GM19397 (cell line): Measurements from ENCODE around the gene NKX6-1.

Source experiments
- ATAC-seq: cut with Tn5 transposase; IDR thresholded peaks from one replicate; pipeline ENCODE4 v1.9.1; 2021; ENCODE audit warnings: mild to moderate bottlenecking, moderate library complexity; ENCODE audit not compliant: unreplicated experiment

NKX6-1 gene

DNA sequence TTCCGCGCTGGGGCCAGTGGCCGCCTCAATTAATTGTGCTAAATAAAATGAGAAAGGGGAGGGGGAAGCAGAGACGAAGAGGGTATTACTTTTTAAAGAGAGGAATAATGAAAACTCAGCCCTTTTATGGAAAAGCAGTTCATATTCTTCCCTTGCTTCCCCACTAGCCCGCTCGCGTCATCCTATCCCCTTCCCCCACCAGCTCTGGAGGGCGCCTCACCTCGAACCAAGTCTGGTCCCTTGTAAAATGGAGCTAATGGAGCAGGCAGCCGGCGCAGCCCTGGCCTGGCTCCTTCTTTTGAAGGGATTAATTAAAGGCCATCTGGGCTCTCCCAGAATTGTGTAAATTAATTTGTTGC is 511 bp upstream of the NKX6-1 start:
- no peak for ATAC-seq

DNA sequence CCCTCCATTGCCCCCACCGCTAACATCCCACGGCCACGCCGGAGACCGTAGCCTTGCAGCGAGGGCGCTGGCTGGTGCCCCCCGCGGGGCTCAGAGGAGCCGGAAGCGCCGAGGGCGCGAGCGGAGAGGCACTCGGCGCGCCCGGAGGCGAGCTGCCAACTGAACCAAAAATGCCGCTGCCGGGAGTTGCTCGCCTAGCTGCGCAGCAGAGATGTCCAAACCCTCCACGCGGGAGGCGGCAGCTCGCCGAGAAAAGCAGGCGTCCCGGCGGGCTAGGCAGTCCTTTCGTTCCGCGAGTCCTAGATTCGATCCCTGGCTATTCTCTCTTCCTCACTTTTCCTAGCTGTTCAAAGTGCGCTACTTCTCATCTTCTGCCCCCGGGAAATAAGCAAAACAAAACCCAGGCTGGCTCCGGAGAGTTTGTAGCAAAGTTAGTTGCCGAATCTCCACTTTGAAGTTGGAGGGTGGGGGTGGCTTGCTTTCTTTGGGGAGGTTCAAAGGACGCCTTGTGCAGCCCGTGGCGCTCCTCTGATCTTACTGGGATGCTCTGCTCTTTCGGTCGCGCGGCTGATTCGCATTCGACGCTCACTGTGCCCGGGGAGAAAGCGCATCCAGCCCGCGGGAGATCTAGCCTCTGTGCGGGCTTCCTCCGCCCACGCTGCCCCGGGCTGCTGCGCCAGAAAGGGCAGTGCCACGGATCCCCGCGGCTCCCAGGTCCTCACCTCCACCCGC is 723 bp downstream of the NKX6-1 start:
- ATAC-seq, result no peak

DNA sequence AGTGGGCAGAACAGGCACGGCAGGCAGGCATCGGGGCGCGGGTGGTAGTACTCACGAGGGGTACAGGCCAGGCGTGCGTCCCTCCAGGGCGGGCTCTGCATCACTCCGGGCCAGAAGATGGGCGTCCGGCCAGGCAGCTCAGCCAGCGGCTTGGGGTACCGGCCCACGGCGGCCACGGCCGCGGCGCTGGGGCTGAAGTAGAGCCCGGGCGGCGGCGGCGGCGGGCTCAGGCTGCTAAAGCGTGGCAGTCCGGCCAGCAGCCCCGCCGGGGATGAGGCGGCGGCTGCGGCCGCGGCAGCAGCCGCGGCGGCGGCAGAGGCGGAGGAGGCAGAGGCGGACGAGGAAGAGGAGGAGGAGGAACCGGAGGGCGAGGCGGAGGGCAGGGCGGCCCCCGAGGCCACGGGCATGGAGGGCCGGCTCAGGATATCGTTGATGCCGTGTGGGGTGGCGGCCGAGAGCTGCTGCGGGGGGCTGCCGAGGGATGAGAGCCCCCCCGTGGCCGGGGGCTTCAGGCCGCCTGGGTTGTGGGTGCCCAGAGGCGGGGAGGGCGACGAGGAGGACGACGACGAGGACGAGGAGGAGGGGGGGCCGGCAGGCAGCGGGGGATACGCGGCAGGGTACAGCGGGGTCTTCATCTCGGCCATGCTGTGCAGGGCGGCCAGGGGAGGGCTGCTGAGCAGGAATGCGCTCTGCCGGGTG is 1.4 kb downstream of the NKX6-1 start:
- no peak for ATAC-seq

DNA sequence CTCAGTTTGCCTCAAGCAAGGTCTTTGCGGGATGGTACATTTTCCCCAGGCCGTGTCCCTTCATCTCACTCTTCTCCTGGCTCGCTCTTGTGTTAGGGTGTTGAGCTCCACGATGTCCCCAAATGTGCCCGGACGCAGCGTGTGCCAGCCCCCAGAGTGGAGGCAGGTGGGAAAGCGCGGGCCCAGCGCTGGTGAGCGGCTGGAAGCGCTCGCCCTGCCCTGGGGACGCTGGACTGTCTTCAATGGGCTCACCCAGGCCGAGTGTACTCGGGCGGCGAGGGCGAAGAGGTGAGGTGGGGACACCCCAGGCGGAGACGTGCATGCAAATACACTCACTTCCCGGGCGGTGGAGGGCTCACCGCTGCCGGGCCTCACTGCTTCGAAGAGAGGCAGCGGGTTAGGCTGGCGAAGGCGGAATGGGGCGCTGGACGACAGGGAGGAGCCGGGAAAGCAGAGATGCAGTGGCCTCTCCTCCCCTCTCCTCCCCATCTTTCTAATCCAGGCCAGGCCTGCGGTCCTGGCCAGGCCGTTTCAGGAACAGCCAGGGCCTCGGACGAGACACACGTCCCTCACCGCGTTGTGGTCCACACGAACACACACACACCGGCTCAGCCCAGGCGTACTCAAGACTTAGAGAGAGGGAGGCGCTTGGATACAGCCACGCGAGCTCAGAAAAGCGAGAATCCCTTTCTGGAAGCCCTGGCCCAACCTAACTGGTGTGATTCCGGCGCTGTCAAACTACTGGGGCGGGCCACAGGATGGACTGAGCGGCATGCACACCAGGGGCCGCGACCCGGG is 2.2 kb downstream of the NKX6-1 start:
- ATAC-seq, result no peak

DNA sequence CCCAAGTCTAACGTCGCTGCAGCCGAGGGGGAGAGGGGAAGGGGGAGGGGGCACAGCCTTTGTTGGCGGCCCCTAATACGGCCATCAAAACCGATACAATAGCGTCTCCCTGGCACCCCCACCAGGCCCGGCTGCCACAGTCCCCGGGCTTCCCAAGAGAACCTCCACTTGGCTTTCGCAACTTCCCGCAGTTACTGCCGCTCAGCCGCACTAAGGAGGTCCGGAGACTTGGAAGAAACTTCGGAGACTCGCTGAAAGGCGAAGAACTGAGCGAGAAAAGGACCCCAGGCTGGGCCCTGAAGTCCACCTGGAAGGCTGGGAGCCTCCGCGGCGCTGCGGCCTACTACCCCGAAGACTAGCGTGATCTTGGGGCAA is 2.8 kb downstream of the NKX6-1 start:
- no peak for ATAC-seq

DNA sequence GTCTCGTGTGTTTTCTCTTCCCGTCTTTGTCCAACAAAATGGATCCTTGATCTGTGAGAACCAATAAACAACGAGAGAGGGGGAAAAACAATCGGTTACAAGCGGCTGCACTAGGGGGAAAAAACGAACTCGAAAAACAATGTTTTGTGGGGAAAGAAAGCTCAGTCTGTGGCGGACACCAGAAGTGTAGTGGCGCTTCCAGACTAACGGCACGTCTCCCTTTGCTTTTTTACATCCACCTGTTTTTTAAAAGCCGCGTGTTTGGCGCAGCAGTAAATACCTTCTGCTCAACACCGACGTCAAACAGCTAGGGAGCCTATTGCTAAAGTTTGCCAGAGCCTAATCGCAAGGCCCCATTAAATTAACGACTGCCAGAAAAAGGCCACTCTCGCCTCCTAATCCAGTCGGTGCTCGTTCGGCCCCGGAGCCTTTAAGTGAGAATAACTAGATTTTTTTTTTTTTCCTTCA is 3.3 kb downstream of the NKX6-1 start:
- no peak for ATAC-seq

DNA sequence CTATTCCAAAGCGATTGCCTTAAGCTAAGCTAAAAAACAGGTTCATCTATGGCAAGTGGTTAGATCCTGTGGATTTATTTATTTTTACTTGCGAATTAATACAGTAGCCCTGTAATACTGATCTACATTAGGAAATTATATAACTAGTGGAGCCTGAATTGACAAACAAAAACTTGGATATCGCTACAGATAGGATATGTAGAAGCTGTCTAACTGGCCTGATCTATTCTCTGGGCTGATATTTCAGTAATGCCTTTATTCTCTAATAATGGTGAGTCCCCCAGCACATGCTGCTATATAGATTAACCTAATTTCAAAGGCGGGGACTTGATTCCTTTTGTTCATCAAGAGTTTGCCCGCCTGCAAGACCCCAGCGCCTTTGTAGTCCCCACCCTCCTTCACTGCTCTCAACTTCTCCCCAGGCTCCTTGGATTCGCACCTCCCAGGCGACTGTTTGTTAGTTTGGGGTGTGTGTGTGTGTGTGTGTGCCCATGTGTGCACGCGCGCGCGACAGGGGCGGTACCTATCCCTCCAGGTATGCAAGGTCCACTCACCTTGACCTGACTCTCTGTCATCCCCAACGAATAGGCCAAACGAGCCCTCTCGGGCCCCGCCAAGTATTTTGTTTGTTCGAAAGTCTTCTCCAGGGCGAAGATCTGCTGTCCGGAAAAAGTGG is 3.8 kb downstream of the NKX6-1 start:
- ATAC-seq, result no peak

DNA sequence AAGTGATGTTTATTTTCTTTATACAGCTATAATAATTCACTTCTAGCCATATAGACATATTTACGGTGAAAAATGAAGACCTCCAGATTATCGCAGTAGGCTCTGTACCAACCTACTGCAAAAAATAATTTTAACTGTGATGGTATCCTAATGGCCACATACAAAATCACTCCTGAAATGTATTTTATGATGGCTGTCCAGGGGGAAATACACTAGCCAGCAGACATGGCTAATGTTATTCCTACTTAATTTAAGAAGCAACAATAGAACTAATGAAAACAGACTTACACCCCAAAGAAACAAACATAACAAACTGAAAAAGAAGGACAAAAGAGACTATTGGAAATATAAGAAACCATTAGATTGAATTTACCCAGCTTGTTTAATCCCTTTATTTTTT is 4.6 kb downstream of the NKX6-1 start:
- no peak for ATAC-seq

DNA sequence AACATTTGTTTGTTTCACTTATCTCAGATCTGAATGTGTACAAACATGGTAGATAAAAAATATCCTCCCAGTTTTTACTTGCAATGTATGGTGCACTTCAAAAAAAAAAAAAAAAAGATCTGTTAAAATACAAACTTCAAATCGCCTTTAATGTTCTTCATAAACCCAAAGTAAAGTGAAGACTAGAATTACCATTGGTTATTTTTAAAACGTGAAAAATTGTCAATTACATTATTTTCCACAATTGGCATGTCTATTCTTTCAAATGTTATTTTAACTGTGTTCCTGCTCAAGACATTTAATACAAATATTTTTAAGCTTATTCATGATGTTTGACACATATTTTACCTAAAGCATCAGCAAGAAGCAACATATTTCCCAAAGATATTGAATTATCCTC is 5.0 kb downstream of the NKX6-1 start:
- ATAC-seq, result no peak

DNA sequence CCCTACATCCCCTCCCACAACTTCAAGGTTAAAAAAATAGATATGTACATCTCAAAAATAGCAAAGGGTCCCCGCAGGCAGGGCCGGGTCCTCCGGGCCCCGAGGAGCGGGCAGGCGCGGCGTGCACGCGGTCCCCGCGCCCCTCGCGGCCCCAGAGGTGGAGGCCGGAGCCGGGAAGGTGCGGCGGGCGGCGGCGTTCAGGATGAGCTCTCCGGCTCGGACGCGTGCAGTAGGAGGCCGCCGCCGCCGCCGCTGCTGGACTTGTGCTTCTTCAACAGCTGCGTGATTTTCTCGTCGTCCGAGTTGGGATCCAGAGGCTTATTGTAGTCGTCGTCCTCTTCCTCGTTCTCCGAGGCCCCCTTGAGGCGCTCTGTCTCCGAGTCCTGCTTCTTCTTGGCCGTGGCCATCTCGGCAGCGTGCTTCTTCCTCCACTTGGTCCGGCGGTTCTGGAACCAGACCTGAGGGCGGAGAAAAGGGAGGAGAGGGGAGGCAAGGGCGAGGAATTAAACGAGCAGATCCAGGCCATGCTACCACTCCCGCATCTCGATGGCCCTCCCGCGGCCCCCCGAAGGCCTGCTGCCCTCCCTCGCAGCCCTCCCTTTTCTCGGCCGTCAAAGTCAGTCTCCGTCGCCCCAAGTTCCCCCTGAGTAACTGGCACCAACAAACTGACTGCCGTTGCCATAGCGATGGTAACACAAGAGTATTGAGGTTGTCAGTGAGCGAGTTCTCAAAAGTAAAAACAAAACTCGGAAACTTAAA is 5.8 kb downstream of the NKX6-1 start:
- ATAC-seq, result no peak

DNA sequence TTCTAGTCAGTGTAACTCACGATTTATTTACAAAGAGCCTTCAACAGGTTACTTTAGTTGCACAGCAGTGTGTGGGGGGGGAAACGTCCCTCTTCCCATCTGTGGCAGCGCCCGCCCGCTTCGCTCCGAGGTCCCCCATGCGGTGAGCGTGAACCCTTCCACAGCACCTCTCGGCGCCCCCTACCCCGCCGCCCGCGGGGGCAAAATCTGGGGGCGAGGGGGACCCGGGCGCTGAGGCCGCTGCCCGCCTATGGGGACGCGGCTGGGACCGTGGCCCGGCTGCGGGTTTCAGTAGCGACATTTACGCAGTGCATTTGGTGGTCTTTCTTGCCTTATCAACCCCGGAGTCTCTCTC is 6.4 kb downstream of the NKX6-1 start:
- no peak for ATAC-seq

DNA sequence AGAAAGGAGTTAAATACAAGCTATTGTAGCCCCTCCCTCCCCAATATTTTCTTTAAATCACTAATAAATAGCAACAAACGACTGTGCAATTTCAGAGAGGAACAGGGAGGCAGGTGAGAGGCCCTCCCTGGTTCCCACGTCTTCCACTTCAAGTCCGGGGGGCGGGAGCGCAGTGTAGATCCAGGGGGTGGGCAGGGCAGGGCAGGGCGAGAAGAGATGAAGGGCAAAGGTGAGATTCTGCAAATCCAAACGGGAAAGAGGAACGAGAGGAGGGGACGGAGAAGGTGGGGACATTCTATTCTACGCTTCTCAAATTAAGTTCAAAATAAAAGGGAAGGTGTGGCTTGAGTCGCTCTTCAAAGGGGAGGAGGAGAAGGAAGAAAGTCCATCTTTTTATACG is 6.8 kb downstream of the NKX6-1 start:
- no peak for ATAC-seq

DNA sequence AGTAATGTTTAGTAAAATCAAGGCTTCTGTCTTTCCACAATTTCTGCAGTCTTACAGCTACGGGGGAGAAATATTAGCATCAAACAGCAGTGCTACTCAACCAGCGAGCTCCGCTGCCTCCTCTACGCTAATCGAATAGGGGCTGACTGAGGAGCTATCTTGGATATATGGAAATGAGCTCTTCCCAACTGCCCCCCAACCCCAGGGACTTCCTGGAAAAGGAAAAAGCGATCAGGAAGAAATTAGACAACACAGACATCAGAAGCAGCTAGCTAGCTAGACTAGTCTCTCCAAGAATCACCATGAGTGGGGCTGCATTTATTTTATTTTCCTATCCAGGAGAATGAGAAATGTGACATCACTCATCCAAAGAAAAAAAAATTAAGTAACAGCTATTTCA is 7.6 kb downstream of the NKX6-1 start:
- no peak for ATAC-seq

DNA sequence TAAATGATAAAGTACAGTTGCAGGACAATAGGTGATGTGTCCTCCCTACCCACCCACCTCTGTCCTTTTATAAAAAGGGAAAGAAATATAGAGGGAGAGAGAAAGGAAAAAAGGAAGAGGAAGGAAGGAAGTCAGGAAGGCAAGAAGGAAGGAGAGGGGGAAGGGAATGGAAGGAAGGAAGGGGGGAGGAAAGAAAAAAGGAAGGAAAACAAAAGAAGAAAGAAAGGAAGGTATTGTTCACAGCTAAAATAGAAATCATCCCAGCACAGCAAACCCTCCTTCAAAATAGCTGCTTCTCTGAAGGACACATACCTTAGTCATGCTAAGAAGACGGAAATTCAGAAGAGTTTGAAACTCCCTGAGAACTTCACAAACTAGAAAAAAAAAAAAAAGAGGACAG is 8.4 kb downstream of the NKX6-1 start:
- no peak for ATAC-seq

DNA sequence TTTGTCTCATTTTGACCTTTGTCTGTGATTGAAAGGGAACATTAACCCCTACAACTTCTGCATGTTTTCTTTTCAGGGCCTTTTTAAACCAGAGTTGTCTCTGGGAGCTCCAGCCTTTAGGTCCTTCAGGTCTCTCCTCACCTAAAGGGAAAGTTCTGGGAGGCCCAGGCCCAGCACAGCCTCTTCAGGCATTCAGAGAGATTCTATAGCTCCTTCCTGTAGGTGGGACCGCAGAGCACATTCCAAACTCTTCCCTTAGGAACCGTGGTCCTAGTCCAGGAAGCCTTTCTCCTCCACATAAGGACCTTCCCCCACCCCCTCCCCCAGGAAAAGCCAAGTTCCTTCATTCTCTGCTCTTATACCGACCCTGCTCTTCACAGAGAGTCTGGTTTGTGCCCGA is 14.9 kb downstream of the NKX6-1 start:
- no peak for ATAC-seq

DNA sequence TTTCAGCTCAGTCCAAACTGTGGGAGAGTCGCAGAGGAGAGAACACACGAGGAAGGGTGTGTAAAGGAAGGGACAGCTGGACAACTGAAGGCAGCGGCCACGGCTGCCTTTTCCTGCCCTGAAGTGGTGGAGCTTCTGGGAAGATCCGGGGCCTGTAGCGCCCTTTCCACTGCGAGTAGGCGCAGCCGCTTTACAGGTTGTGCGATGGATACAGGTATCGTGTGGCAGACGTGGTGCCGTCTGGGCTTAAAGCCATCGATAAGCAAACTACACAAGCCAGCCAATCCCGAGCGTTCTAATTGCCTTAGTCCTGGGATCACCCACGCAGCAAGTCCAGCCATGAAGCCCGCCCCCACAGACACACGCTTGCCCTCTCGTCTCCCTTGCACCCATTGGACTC is 15.4 kb downstream of the NKX6-1 start:
- no peak for ATAC-seq

DNA sequence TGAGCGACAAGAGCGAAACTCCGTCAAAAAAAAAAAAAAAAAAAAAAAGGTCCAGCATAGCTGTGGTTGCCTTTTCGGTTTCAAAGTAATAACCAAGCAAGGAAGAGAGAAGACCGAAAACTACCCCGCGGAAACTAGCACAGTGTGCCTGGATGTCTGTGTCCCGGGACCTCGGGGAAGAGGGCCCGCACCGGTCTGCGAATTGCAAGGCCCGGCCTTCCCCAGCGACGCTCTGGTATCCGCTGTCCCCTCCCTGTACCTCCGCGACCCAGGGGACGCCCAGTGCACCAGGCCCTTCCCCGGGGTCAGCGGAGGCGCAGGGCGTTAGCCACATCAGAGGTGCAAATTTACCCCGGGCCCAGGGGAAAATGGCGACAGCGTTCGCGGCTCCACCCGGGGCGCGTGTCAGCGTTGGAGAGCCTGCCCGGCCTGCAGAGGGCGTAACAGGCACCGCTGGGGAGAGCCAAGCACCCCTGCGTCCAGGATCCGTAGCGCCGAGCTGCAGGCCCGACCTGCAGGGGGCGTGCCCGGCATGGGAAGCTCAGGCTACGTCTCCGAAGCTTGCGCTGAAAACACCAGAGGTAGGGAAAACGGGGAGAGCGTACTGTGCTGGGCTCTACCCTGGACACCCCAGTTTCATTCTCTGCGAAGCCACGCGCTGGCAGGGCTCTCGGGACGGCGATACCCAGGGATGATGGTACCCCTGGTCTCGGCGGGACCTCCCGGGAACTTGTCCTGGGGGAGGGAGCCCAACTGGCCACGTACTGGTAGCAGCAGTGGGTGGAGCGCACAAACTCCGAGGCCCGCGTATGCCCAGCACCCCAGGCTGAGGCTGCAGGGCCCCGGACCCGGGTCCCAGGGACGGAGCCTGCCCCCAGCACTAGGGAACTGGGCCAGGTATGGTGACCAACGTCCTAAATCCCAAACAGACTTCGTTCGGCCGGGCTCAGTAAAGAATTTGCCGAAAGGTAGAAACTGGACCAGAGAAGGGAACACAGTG is 16.2 kb downstream of the NKX6-1 start:
- no peak for ATAC-seq

DNA sequence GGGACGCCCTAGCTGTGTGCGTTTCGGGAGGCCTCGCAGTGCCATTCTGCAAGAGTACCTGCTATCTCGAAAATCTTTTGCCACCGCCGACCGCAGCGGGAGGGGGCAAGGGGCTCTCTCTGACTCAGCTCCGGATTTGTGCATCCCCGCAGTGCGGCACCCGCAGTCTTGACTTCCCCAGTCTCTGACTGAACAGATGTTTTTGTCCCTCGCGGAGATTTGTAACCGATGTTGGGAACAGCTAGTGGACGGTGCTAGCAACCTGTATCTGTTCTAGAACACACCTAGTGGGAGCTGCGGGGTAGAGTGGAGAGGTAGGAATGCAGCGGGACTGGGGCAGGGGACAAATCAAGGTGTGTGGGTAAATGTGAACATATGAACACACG is 17.2 kb downstream of the NKX6-1 start:
- ATAC-seq, result no peak

DNA sequence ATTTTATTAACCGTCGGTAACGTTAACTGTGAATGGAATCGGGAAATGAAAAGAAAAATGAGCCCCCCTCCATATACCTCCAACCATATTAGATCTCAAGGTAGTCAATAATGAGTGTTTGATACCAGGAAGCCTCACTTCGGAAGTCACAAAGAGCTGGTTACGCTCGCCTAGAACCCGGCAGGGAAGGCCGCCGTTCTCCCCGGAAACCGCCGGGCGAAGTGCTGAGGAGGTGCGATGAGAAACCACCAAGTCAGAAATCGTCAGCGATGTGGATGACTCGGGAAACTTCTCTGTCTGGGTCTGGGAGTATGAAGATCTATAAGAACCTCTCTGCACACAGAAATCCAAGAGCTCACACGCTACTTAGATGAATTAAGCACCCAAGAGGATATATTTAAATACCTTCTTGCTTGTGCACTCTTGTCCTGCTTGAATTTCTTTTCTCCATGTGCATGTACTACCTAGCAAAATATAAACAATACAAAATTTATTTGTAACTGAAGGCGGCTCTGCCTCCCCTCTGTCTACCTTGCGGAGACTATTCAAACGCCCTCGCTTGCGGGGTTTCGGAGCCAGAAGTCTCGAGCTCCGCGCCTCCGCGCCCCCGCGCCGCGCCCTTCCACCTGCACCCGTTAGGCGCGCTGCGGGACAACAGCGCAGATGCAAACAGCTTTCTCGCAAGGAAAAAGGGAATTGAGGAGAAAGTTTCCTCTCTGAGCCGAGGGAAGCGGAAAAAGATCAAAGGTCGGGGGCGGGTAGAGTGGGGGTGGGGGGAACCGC is 17.8 kb downstream of the NKX6-1 start:
- no peak for ATAC-seq
